GM19099 (cell line): ENCODE measurements around the gene CMTM3.

ENCODE experiments used
- POLR2A ChIP-seq: IDR thresholded peaks from 3 replicates; pipeline ENCODE4 v1.6.1; 2011; ENCODE audit warnings: low read depth; ENCODE audit not compliant: insufficient read length; ENCODE audit errors: extremely low read depth

Gene CMTM3

DNA sequence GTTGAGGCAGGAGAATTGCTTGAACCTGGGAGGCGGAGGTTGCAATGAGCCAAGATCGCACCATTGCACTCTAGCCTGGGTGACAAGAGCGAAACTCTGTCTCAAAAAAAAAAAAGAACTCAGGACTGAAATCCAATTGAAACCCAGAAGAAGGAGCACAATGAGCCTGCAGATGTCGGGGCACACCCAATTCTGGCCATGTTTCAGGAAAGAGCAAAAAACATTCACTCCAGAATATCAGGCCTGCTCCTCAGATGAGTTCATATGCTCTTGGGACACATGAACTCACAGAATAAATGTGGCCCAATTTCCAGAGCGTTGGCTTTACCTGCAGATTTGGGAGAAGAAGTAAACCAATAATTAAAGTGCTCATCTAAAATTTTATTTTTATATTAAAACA, 28.2 kb upstream of the CMTM3 start:
- no peak for TF ChIP-seq POLR2A

- TF ChIP-seq POLR2A = no peak
Measured at GRCh38 chr16:66578651-66579531, 25.6 kb upstream of the CMTM3 start, which contains the start of gene CMTM2. Gene CMTM2, plus strand, starts transcription at chr16:66579463. Its CDS starts 145 bp downstream, at chr16:66579608.

DNA sequence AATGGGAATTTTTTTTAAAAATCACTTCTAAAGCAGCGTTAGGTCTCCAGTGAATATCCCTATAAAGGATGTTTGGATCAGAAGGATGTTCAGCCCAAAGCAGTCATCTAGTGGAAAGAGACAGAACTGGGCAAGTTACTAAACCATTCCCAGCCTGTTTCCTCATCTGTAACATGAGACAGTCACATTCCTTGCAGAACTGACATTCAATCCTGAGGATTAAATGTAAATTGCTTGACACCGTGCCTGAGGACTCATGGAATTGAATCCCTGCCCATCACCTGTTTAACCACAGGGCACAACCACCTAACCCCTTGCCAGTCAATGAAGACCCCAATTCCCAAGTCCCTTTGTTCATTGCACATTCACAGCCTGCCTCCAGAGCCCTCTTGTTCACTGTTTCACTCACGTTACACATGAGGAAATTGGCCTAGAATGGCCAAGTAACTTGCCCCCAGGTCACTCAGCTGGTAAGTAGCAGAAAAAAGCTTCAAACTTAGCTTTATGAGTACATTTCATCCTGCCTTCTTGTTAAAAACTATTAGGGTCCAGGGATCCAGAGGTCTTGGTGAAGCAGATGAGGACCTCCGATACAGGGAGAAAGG, 23.8 kb upstream of the CMTM3 start:
- TF ChIP-seq POLR2A = no peak

- TF ChIP-seq POLR2A = no peak
Measured at GRCh38 chr16:66581246-66581952, 23.1 kb upstream of the CMTM3 start.

GRCh38 chr16:66585481-66586239, 18.8 kb upstream of the CMTM3 start:
- no peak for TF ChIP-seq POLR2A

- no peak for TF ChIP-seq POLR2A
Measured at GRCh38 chr16:66587881-66588600, 16.5 kb upstream of the CMTM3 start.

DNA sequence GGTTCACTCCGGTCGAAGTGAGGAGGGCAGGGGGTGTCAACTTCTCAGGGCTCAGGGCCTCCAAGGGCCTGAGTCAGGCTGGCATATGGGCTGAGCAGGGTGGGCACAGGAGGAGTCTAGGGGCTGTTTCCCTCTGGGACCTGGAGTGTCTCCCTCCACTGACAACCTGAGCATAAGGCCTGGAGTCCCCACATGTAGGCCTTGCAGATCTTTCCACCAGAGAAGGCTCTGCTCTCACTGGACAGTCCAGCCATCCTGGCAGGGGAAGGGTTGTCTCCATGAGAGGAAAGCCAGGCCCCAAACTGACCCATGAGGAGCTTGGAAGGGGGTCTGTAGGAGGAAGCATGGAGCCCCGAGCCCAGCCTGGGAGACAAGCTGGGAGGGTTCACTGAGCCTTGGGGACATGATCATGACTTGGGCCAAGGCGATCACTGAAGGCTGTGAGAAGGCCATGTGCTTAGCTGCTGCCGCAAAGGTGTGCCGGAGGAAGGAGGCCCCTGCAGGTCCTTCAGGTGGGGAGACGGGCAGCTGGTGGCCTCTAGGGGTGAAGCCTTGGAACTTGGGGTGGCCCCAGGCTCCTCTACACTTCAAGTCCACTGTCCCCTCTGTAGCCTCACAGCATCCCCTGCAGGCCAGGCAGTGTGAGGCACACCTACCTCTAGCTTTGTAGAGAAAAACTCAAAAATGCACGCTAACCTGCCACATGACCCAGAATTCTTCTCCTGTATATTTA, 15.4 kb upstream of the CMTM3 start:
- TF ChIP-seq POLR2A = no peak

GRCh38 chr16:66590322-66590721, 14.2 kb upstream of the CMTM3 start:
- TF ChIP-seq POLR2A = no peak

GRCh38 chr16:66591018-66591417, 13.5 kb upstream of the CMTM3 start:
- TF ChIP-seq POLR2A = no peak

GRCh38 chr16:66592241-66592640, 12.3 kb upstream of the CMTM3 start:
- no peak for TF ChIP-seq POLR2A

DNA sequence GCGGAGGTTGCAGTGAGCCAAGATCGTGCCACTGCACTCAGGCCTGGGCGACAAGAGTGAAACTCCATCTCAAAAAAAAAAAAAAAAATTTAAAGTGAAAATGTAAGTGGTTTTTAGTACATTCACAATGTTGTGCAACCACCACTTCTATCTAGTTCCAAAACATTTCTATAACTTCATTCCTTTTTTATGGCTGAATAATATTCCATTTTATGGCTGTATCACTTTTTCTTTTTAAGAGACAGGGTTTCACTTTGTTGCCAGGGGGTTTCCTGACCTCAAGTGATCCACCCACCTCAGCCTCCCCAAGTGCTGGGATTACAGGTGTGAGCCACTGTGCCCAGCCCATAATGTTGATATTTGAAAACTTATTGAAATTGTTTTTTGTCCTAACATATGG, 11.7 kb upstream of the CMTM3 start:
- no peak for TF ChIP-seq POLR2A

- TF ChIP-seq POLR2A = no peak
Measured at GRCh38 chr16:66594739-66595138, 9.8 kb upstream of the CMTM3 start.

- no peak for TF ChIP-seq POLR2A
Measured at GRCh38 chr16:66596986-66597848, 7.3 kb upstream of the CMTM3 start.
